Hippocampal formation (tissue), 2 donors: Measurements from ENCODE around the gene IL2RG.

Source experiments
- DNase-seq, 2 donors: peaks; one replicate each; lab custom pipeline; 2025; lab: John Stamatoyannopoulos, UW

IL2RG gene

GRCh38 chrX:71111141-71111843, at the start of gene IL2RG:
Gene IL2RG (minus strand): TSS chrX:71111577. CDS start chrX:71111539, 38 bp downstream.
- DNase-seq, result no peak

- DNase-seq, result no peak
These were observed 49.1 kb upstream of the IL2RG start for GRCh38 chrX:71160475-71160874.

- no peak for DNase-seq
These were observed 48.0 kb upstream of the IL2RG start for GRCh38 chrX:71159335-71159734.

- DNase-seq, result no peak
These were observed 47.2 kb upstream of the IL2RG start for GRCh38 chrX:71158603-71159002.

- DNase-seq, result no peak
These were observed 43.3 kb upstream of the IL2RG start for GRCh38 chrX:71154641-71155040.

- DNase-seq, result no peak
These were observed 42.8 kb upstream of the IL2RG start for GRCh38 chrX:71154196-71154595.

- DNase-seq, result no peak
These were observed 40.0 kb upstream of the IL2RG start for GRCh38 chrX:71151366-71151765.

- no peak for DNase-seq
These were observed 36.9 kb upstream of the IL2RG start for GRCh38 chrX:71148278-71148663.

GRCh38 chrX:71147496-71148277, 36.3 kb upstream of the IL2RG start:
- peak; percentile 15 to 16 for DNase-seq

- DNase-seq, result peak in 1 of 2 donors; percentile 43
These were observed 33.3 kb upstream of the IL2RG start, which contains the start of gene NLGN3 for GRCh38 chrX:71144651-71145050. Gene NLGN3 (plus strand): TSS chrX:71144841. CDS start chrX:71147750, 2,909 bp downstream.

GRCh38 chrX:71143508-71143907, 32.1 kb upstream of the IL2RG start:
- DNase-seq, result peak in 1 of 2 donors; percentile 46

- DNase-seq, result no peak
These were observed 29.1 kb upstream of the IL2RG start for GRCh38 chrX:71140440-71140839.

- no peak for DNase-seq
These were observed 20.1 kb upstream of the IL2RG start for GRCh38 chrX:71131510-71131909.

- DNase-seq, result peak; percentile 30 to 38
These were observed 17.8 kb upstream of the IL2RG start for GRCh38 chrX:71128915-71129765.

- DNase-seq, result no peak
These were observed 16.9 kb upstream of the IL2RG start for GRCh38 chrX:71128166-71128833.

GRCh38 chrX:71118985-71119535, 7.7 kb upstream of the IL2RG start:
- no peak for DNase-seq

GRCh38 chrX:71118032-71118984, 6.9 kb upstream of the IL2RG start, which contains the start of gene MED12:
Gene MED12 (plus strand): TSS chrX:71118596. CDS start chrX:71118755, 159 bp downstream.
- peak; percentile 70 to 74 for DNase-seq

GRCh38 chrX:71117358-71117757, 6.0 kb upstream of the IL2RG start:
- no peak for DNase-seq

- no peak for DNase-seq
These were observed 599 bp upstream of the IL2RG start for GRCh38 chrX:71111921-71112431.

GRCh38 chrX:71109051-71109450, 2.3 kb downstream of the IL2RG start:
- no peak for DNase-seq
